ENCODE data around the gene APAF1.

Gene APAF1

GRCh38 chr12:98767248-98767647 is 122.2 kb downstream of the APAF1 start:
- H3K4me1 ChIP-seq (ENCODE audit: control insufficient read depth, insufficient read depth, low read length), result peaks cover 14% of the 10 kb centered on the region; the same call in 1 of the 2 replicates
- H3K4me3 ChIP-seq (ENCODE audit: low read depth, low read length), result no peak overlapping the region
- POLR2A ChIA-PET, result no interaction called here
- H3K9me3 ChIP-seq (ENCODE audit: control insufficient read depth, insufficient read depth, low read depth, low read length), result no peaks in the 10 kb centered on the region
- H3K36me3 ChIP-seq (ENCODE audit: control insufficient read depth in 2 of 2, insufficient read depth in 1 of 2, low read length in 2 of 2), result no peaks in the 10 kb centered on the region
- CTCF ChIA-PET, result interaction anchor here (0.8 to 1.1 kb wide), 2 partner anchors 14 to 32 kb away, joined by 3 read pairs; no protein-coding TSS in a partner anchor
- TF ChIP-seq ZNF623 (tag by site-specific recombination; IDR thresholded peaks at IDR 0.05) (no peak), ZNF548 (tag by site-specific recombination; IDR thresholded peaks at IDR 0.05) (no peak), ZNF660 (tag by site-specific recombination; IDR thresholded peaks at IDR 0.05) (no peak), ZNF280D (tag by site-specific recombination; IDR thresholded peaks at IDR 0.05) (no peak)
- H3K27ac ChIP-seq (ENCODE audit: extremely low read depth, low read depth, low read length), result no peak overlapping the region

GRCh38 chr12:98769068-98769467 is 124.0 kb downstream of the APAF1 start:
- Histone ChIP-seq H3K4me1 (ENCODE audit: control insufficient read depth, insufficient read depth, low read length) (peaks cover 14% of the 10 kb centered on the region; the same call in 1 of the 2 replicates), H3K4me3 (ENCODE audit: low read depth, low read length) (no peak overlapping the region), H3K9me3 (ENCODE audit: control insufficient read depth, insufficient read depth, low read depth, low read length) (no peaks in the 10 kb centered on the region), H3K27ac (ENCODE audit: extremely low read depth, low read depth, low read length) (no peak overlapping the region), H3K36me3 (ENCODE audit: control insufficient read depth in 2 of 2, insufficient read depth in 1 of 2, low read length in 2 of 2) (no peaks in the 10 kb centered on the region)
- CTCF ChIA-PET, result interaction anchor here (0.5 to 0.9 kb wide), 2 partner anchors 13 to 171 kb away, joined by 3 read pairs; no protein-coding TSS in a partner anchor
- no peak for TF ChIP-seq GFI1B (tag by site-specific recombination; IDR thresholded peaks at IDR 0.05)
- TF ChIP-seq ZNF658 (tag by site-specific recombination; IDR thresholded peaks at IDR 0.05), result no peak
- TF ChIP-seq ZNF660 (tag by site-specific recombination; IDR thresholded peaks at IDR 0.05), result no peak
- no peak for TF ChIP-seq MZF1 (tag by site-specific recombination; IDR thresholded peaks at IDR 0.05; ENCODE audit: borderline replicate concordance)
- TF ChIP-seq ZNF629 (tag by site-specific recombination; IDR thresholded peaks at IDR 0.05), result no peak
- no peak for TF ChIP-seq TCF7L2 (IDR thresholded peaks at IDR 0.05; ENCODE audit: borderline replicate concordance, low read depth, low read length)
- TF ChIP-seq ATF2 (tag by site-specific recombination; IDR thresholded peaks at IDR 0.05; ENCODE audit: low read depth), result no peak
- POLR2A ChIA-PET, result interaction anchor here (0.7 kb wide), 1 partner anchor 143 kb away, joined by 10 read pairs; no protein-coding TSS in a partner anchor

GRCh38 chr12:98770230-98770629 is 125.1 kb downstream of the APAF1 start:
- no peak overlapping the region for H3K4me3 ChIP-seq (ENCODE audit: low read depth, low read length)
- no peaks in the 10 kb centered on the region for H3K36me3 ChIP-seq (ENCODE audit: control insufficient read depth in 2 of 2, insufficient read depth in 1 of 2, low read length in 2 of 2)
- peaks cover 14% of the 10 kb centered on the region; the same call in 1 of the 2 replicates for H3K4me1 ChIP-seq (ENCODE audit: control insufficient read depth, insufficient read depth, low read length)
- POLR2A ChIA-PET, result no interaction called here
- H3K27ac ChIP-seq (ENCODE audit: extremely low read depth, low read depth, low read length), result no peak overlapping the region
- H3K9me3 ChIP-seq (ENCODE audit: control insufficient read depth, insufficient read depth, low read depth, low read length), result no peaks in the 10 kb centered on the region
- CTCF ChIA-PET, result interaction anchor here (0.8 to 1.3 kb wide), 2 partner anchors 170 to 204 kb away, joined by 3 to 7 read pairs; no protein-coding TSS in a partner anchor
- TF ChIP-seq ZNF112 (tag by site-specific recombination; IDR thresholded peaks at IDR 0.05) (no peak), HOXC10 (CRISPR knock-in tag; IDR thresholded peaks at IDR 0.05) (no peak), ZNF629 (tag by site-specific recombination; IDR thresholded peaks at IDR 0.05) (no peak; the same call in 1 of the 2 replicates), ZNF221 (tag by site-specific recombination; IDR thresholded peaks at IDR 0.05; ENCODE audit: borderline replicate concordance) (no peak), BCL6B (tag by site-specific recombination; IDR thresholded peaks at IDR 0.05) (no peak), ZEB2 (tag by site-specific recombination; IDR thresholded peaks at IDR 0.05) (0 out of 2 replicates have a peak, but pooled peaks have one; percentile 20), ZNF530 (tag by site-specific recombination; IDR thresholded peaks at IDR 0.05; ENCODE audit: low read depth) (no peak), ZNF843 (tag by site-specific recombination; IDR thresholded peaks at IDR 0.05) (peak; percentile 33; the same call in 1 of the 2 replicates), HIC1 (tag by site-specific recombination; IDR thresholded peaks at IDR 0.05) (0 out of 2 replicates have a peak, but pooled peaks have one; percentile 9), INSM2 (tag by site-specific recombination; IDR thresholded peaks at IDR 0.05) (no peak), YY1 (tag by site-specific recombination; IDR thresholded peaks at IDR 0.05) (no peak), FEZF1 (tag by site-specific recombination; IDR thresholded peaks at IDR 0.05) (peak; percentile 73; the same call in 1 of the 2 replicates)
